ENCODE results near the gene PIP4P1. TPM values are rescaled to one million over a fixed set of nuclear protein-coding genes. Genes with fewer than 3 reads are reported as not detected.

The PIP4P1 gene
- polyA plus RNA-seq, 1 experiment = 24.5 TPM

DNA sequence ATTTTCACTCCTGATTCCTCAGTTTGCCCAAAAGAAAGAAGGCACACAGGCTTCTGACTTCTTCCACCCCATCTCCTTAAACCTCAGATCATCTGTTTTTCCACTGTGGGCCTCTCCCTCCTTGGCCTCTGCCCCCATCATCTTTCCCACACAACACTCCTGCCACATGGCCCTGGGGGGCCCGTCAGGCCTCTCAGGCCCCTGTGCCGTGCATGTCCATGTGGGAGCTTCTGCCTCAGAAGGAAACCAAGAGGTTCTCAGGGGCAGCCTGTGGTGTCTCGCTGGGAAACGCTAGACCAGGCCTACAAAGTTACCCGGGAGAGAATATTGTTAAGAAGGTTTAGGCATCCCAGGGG lies 33.2 kb downstream of the PIP4P1 start:
- no peak overlapping the region for H3K27ac ChIP-seq (ENCODE audit: low read depth, low read length)
- ChIA-PET POLR2A (no interaction called here), CTCF (interaction anchor here (2.4 kb wide), 1 partner anchor 12 kb away, joined by 11 read pairs; no protein-coding TSS in a partner anchor)
- DNase-seq (ENCODE audit: low read depth, low spot score) = no peak
- TF ChIP-seq, protein P1, sequence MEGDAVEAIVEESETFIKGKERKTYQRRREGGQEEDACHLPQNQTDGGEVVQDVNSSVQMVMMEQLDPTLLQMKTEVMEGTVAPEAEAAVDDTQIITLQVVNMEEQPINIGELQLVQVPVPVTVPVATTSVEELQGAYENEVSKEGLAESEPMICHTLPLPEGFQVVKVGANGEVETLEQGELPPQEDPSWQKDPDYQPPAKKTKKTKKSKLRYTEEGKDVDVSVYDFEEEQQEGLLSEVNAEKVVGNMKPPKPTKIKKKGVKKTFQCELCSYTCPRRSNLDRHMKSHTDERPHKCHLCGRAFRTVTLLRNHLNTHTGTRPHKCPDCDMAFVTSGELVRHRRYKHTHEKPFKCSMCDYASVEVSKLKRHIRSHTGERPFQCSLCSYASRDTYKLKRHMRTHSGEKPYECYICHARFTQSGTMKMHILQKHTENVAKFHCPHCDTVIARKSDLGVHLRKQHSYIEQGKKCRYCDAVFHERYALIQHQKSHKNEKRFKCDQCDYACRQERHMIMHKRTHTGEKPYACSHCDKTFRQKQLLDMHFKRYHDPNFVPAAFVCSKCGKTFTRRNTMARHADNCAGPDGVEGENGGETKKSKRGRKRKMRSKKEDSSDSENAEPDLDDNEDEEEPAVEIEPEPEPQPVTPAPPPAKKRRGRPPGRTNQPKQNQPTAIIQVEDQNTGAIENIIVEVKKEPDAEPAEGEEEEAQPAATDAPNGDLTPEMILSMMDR (IDR thresholded peaks at IDR 0.05; ENCODE audit: low read depth, low read length) = no peak
- no peaks in the 10 kb centered on the region; the same call in 1 of the 2 replicates for H3K9me3 ChIP-seq (ENCODE audit: control insufficient read depth, insufficient read depth, low read length)
- H3K4me3 ChIP-seq (ENCODE audit: low read depth, low read length) = no peak overlapping the region
- no peaks in the 10 kb centered on the region for H3K27me3 ChIP-seq (ENCODE audit: control insufficient read depth, insufficient read depth, low read length)

DNA sequence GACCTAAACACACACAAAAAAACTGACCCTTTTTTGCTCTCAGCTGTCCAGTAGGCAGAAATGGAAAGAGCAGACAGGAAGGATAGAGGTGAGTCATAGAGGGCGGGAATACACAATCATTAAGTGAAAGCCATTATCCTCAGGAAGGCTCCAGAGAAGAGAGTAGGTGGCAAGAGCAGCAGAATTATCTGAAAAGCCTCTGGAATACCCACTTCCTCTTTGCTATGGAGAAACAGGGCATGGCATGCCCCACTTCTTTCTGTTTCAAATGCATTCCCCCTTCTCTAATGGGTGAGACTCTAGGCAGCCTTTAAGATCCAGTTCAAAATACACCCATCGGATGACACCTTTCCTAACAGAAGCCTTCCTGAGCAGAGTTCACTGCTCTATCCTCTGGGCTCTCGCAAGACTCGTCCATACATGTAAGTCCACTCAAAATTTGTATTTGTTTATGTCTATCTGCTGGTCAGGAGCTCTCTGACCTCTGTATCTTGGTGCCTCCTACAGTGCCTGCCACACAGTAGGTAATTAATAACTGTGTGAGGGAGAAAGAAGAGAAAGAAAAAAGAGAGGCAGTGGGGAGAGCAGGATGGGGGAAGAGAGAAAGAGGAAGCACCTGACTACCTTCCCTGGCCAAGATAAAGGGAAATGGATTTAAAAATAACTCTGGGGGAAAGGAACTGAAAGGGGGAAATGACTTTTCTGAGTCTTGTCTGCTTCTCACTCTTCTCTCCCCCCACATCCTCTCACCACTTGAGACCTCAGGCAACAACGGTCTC lies 33.8 kb downstream of the PIP4P1 start:
- DNase-seq (ENCODE audit: low read depth, low spot score) = peak; percentile 16
- no peak overlapping the region for H3K4me3 ChIP-seq (ENCODE audit: low read depth, low read length)
- H3K9me3 ChIP-seq (ENCODE audit: control insufficient read depth, insufficient read depth, low read length) = no peaks in the 10 kb centered on the region; the same call in 1 of the 2 replicates
- ChIA-PET CTCF (interaction anchor here (0.5 to 3.9 kb wide), 3 partner anchors 12 to 51 kb away, joined by 5 to 45 read pairs (median 11); no protein-coding TSS in a partner anchor), POLR2A (interaction anchor here (0.6 kb wide), 1 partner anchor 260 kb away, joined by 4 read pairs; no protein-coding TSS in a partner anchor)
- no peak overlapping the region for H3K27ac ChIP-seq (ENCODE audit: low read depth, low read length)
- no peaks in the 10 kb centered on the region for H3K27me3 ChIP-seq (ENCODE audit: control insufficient read depth, insufficient read depth, low read length)
- TF ChIP-seq, protein P1 (IDR thresholded peaks at IDR 0.05; ENCODE audit: low read depth, low read length) = no peak

DNA sequence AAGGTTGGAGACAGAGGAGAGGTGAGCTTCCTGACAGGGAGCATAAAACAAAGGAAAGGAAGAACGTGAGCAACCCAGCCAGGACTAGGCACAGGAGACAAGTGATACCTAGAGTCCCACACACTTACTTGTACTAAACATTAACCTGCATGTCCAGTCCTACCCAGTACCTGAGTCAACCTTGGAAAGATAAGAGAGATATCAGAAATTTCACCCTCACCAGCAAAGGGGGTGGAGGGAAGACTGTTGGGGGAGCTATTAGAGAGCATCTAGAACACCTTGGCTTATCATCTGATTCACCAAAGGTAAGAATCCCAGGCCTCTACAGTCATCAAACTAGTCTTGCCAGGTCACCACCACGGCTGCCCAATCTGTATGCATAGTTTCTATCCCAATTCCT lies 36.4 kb downstream of the PIP4P1 start:
- Histone ChIP-seq H3K9me3 (ENCODE audit: control insufficient read depth, insufficient read depth, low read length) (no peaks in the 10 kb centered on the region; the same call in 1 of the 2 replicates), H3K4me3 (ENCODE audit: low read depth, low read length) (no peak overlapping the region), H3K27ac (ENCODE audit: low read depth, low read length) (no peak overlapping the region), H3K27me3 (ENCODE audit: control insufficient read depth, insufficient read depth, low read length) (no peaks in the 10 kb centered on the region)
- TF ChIP-seq, protein P1 (IDR thresholded peaks at IDR 0.05; ENCODE audit: low read depth, low read length) = no peak
- DNase-seq (ENCODE audit: low read depth, low spot score) = no peak
- ChIA-PET POLR2A (no interaction called here), CTCF (interaction anchor here (3.9 kb wide), 1 partner anchor 10 kb away, joined by 45 read pairs; no protein-coding TSS in a partner anchor)

DNA sequence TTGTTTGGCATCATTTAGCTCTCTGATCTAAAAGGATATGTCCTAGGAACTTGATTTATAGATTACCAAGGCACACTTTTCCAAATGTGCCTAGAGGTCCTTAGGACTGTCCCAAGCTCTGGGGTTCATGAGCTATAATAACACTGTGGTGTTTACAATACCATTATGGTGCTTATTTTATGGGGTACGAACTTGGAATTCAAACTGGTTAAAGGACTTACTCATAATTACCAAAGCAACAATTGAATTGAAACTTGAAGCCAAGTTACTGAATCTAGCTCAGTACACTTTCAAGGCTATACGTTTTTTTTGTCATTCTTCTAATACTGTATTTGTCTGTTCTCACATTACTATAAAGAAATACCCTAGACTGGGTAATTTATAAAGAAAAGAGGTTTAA lies 38.3 kb downstream of the PIP4P1 start:
- POLR2A ChIA-PET = interaction anchor here (1.0 kb wide), 1 partner anchor 32 kb away, joined by 3 read pairs; the partner anchor contains the start of genes APEX1 and OSGEP

More for the DNA sequence above, 38.3 kb downstream of the PIP4P1 start:
- CTCF ChIA-PET = no interaction called here
- Histone ChIP-seq H3K27me3 (ENCODE audit: control insufficient read depth, insufficient read depth, low read length) (no peaks in the 10 kb centered on the region), H3K4me3 (ENCODE audit: low read depth, low read length) (no peak overlapping the region), H3K9me3 (ENCODE audit: control insufficient read depth, insufficient read depth, low read length) (no peaks in the 10 kb centered on the region), H3K27ac (ENCODE audit: low read depth, low read length) (no peak overlapping the region)
- DNase-seq (ENCODE audit: low read depth, low spot score) = no peak
- TF ChIP-seq, protein P1 (IDR thresholded peaks at IDR 0.05; ENCODE audit: low read depth, low read length) = no peak
